Measurements from ENCODE around the gene NAT16.
"Not testable (repeated sequence)": the region's sequence is repeated elsewhere in the genome, so short reads cannot be mapped to it uniquely, and the experiment has no call there.

Gene NAT16

GRCh38 chr7:101201695-101202602 lies 21.9 kb upstream of the NAT16 start:
- DNase-seq = no peak

DNA sequence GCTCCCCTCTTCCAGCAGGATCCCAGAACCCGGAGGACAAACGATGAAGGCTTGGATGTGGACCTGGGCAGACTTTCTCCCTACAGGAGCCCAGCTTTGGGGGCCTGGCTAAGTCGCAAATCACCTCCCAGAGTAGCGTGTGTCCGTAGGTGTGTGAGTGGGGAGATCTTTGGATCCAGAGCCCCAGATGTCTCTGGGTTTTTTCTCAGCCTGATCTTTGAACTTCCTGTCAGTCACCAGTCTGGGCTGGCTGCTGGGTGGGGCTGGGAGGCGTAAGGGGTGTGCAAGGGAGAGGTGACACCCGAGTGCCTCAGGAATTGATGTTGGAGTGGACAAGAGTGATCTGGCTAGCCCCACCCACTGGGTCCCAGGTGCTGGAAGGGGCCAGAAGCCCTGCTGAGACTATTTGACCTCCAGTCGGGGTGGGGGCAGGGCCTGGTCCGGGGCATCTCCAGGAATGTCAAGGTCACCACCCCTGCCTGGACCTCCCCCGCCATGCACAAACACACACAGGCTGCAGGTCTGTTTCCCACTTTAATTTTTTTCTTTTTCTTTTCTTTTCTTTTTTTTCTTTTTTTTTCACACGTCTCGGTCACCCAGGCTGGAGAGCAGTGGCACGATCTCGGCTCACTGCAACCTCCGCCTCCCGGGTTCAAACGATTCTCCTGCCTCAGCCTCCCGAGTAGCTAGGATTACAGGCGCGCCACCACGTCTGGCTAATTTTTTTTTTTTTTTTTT lies 20.9 kb upstream of the NAT16 start, which contains the start of gene MOGAT3:
MOGAT3 (minus strand) TSS at position 175 of the 738 bp plus-strand sequence. CDS start 182 bp downstream, outside the sequence.
- DNase-seq = no peak

DNA sequence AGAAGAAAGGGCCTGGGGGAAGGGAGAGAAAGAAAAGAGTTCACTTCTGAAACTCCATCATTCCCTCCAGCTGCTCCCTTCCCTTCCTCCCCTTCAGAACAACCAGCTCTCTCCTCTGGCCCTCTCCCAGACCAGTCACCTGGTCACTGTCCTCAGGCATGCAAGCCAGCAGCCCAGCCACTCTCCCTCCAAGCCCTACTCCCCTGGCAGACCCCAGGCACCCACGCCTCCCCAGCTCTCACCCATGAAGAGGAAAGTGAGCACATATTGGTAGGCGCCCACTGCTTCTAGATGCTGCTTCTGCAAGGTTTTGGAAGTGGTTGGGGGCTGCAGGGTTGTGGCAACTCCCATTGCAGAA lies 20.4 kb upstream of the NAT16 start:
- DNase-seq = no peak

- not testable (repeated sequence) for DNase-seq
Measured at GRCh38 chr7:101199522-101199921, 19.4 kb upstream of the NAT16 start.

DNA sequence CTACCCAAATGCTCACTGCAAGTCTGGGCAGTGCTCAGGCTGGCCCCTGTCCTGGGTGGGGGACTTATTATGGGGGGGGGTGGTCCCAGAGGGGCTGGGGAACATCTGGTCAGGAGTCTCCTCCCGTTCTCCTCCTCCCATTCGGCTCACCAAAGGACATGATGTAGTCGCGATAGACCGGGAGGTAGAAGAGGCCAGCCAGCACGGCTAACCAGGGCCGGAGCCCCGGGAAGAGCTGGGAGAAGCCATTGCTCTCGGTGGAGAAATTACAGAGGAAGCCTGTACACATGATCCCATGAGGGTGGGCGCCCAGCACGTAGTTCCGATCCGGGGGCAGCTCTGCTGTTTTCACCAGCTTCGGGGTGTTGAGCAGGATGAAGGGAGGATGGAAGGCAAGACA lies 18.4 kb upstream of the NAT16 start:
- no peak for DNase-seq

DNA sequence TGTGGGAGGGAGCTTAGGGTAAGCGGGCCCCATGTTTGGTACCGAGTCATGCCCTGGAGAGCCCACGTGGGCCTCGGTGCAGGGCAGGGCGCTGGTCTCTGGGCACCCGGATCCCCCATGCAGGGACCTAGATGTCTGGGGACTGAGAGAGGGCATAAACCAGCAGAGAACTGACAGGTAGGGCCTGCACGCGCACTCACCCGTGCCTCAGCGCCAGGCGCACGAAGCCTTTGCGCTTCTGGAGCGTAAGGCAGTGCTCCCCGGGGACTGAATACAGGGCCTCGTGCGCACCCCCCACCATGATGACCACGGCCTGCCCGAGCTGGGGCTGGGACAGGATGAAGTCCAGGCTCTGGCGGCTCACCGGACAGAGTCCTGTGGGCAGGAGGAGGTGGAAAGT lies 17.9 kb upstream of the NAT16 start:
- DNase-seq = no peak

GRCh38 chr7:101195884-101196283 lies 15.8 kb upstream of the NAT16 start:
- DNase-seq = no peak

- no peak for DNase-seq
Measured at GRCh38 chr7:101189109-101189508, 9.0 kb upstream of the NAT16 start.

- DNase-seq = no peak
Measured at GRCh38 chr7:101186844-101187428, 6.8 kb upstream of the NAT16 start.

DNA sequence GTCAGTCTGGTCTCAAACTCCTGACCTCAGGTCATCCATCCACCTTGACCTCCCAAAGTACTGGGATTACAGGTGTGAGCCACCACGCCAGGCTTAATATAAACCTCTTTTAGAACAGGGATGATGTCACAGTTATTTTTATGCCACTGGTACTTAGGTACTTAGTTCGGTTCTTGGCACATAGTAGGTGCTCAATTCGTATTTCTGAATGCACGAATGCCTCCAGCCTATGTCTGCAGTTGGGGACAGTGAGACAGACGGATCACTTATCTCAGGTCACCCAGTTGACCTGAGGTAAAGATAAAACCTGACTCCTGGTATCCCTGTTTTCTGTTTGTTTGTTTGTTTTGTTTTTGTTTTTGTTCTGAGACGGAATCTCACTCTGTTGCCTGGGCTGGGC lies 6.1 kb upstream of the NAT16 start:
- DNase-seq = no peak

- no peak for DNase-seq
Measured at GRCh38 chr7:101185258-101185839, 5.3 kb upstream of the NAT16 start.

GRCh38 chr7:101179713-101180112 lies 380 bp downstream of the NAT16 start:
- DNase-seq = no peak

GRCh38 chr7:101179117-101179516 lies 976 bp downstream of the NAT16 start:
- no peak for DNase-seq

- no peak for DNase-seq
Measured at GRCh38 chr7:101177644-101178043, 2.4 kb downstream of the NAT16 start.

GRCh38 chr7:101175664-101176063 lies 4.4 kb downstream of the NAT16 start:
- no peak for DNase-seq

DNA sequence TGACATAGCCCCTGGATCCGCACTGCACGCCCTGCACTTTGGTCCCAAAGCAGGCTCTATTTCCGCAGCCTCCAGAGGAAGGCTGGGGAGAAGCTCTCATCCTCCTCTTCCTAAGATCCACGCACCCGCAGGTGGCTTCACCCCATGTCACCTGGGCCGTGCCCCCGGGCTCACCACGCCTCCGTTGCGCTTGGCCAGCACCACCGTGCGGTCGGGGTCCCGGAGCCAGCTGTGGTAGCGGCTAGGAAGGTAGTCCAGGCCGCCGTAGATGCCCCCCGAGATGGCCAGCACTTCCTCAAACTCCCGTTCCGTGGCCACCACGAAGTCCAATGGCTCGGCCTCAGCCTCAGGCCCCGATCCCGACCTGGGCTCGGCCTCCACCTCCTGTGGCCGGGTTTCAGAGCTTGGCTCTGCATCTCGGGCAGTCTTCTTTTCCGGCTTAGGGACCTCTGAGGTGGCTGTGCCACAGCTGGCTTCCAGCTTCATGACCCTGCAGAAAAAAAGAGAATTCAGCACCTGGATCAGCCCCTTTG lies 5.7 kb downstream of the NAT16 start:
- no peak for DNase-seq

GRCh38 chr7:101173752-101174244 lies 6.3 kb downstream of the NAT16 start:
- DNase-seq = no peak

GRCh38 chr7:101172854-101173751 lies 7.0 kb downstream of the NAT16 start:
- no peak for DNase-seq

DNA sequence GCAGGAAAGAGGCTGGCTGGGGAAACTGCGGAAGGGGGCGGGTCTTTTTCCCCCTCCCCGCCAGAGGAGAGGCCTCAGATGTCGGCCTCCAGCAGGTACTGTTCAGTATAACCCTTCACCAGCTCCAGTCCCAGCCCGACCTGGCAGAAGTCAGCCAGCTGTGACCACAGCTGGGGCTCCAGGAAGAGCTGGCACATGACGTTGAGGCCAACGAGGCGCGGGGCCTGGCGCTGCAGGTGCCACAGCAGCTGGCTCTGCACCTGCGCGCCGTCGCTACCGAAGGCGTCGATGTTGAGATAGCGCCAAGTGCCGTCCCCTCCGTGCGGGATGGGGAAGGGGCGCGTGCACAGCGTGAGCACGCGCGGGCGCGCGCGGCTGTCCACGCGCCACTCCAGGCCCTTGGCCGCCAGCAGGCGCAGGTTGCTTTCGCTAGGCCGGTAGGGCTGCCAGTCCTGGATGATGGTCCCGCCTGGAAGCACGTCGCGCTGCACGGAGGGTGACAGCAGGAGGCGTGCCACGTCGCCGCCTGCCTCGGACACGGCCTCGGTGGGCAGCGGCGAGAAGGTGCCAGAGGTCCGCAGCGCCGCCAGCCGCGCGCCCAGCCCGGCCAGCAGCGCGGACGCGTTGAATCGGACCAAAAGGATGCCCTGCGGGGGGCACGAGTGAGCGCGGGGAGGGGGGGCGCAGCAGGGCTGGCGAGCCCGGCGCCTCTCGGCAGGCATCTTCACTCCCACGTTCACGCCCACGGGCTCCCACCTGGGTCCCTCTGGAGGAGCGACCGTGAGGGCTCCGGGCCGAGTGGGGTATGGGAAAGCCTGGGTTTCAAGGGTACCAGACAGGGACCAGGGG lies 7.9 kb downstream of the NAT16 start:
- no peak for DNase-seq

- no peak for DNase-seq
Measured at GRCh38 chr7:101171442-101171837, 8.7 kb downstream of the NAT16 start.
